NCI-H1436 treated with DMSO at 0.1 percent for 48 hours (cell line): ENCODE data around the gene ALG1.
"Not testable (repeated sequence)": the region's sequence is repeated elsewhere in the genome, so short reads cannot be mapped to it uniquely, and the experiment has no call there.

Experiments used
- DNase-seq: peaks from one replicate; lab custom pipeline; 2025; lab: John Stamatoyannopoulos, UW

Gene ALG1

DNA sequence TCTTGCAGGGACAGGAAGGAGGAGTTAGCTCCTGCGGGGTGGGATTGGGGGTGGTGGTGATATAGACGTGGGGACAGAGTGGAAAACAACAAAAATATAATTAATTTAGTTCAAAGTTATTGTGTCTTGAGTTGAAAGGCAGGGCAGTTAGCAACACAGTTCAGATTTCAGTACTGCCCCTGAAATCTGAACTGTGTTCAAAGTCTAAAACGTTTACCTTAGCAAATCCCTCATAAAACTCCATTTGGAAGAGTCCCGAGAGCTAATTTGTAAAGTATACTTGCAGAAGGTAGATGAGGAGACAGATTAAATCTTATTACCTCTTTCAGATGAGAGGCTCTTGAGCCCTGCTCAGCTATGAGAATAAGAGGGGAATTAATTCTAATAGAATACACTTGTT is 27.5 kb downstream of the ALG1 start:
- DNase-seq = not testable (repeated sequence)

DNA sequence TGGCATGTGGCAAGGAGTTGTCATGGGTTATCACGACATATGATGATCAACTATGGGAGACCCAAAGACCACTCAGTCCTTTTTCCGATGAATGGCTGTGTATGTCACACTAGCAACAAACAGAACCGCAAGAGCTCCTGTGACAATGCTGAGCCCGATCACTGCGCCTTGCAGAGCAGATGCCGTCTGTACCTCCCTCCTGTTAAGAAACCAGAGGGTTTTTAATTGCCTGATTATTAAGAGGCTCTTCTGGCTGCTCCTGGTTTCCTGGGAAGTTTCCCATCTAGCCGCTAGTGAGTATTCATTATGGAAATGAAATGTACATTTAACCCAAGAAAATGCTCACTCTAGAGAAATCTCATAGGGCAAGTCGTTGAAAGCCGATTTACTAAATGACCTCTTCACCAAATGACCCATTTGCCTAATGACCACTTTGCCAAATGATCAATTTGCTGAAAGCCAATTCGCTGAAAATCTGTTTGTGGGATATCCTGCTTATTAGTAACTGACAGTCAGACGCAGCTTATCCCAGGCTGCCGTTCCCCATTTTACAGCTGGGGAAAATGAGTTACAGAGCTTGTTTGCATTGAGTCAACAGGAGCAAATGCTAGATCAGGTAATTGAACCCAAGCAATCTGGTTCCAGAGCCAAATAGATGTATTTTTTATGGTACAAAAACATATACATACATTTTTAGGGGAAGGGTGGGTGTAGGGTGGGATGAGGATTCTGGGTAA is 31.8 kb downstream of the ALG1 start:
- DNase-seq = not testable (repeated sequence)

- not testable (repeated sequence) for DNase-seq
Observed at GRCh38 chr16:5105039-5105438, 33.4 kb downstream of the ALG1 start.

- DNase-seq = no peak
Observed at GRCh38 chr16:5108505-5109158, 37.0 kb downstream of the ALG1 start.

DNA sequence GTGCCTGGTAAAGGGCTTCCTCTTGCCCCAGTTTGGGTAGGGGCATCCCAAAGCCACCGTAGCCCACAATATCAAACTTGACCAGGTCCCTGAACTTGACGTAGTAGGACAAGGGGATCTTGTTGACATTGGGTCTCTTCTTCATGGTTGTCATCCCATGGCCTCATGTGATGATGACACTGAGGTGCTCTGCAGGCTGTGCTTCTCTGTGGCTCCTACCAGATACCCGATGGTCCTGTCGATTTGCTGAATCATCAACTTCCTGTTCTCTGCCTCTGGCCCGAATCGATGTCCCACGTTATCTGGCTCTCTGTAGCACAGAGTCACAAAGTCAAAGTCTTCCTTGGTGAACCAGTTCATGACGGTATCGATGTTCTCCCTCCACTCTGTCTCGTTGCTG is 39.3 kb downstream of the ALG1 start:
- not testable (repeated sequence) for DNase-seq

GRCh38 chr16:5116780-5117295 is 45.2 kb downstream of the ALG1 start:
- not testable (repeated sequence) for DNase-seq

- not testable (repeated sequence) for DNase-seq
Observed at GRCh38 chr16:5117300-5118087, 45.9 kb downstream of the ALG1 start.

- DNase-seq = not testable (repeated sequence)
Observed at GRCh38 chr16:5131467-5132004, 59.9 kb downstream of the ALG1 start.

DNA sequence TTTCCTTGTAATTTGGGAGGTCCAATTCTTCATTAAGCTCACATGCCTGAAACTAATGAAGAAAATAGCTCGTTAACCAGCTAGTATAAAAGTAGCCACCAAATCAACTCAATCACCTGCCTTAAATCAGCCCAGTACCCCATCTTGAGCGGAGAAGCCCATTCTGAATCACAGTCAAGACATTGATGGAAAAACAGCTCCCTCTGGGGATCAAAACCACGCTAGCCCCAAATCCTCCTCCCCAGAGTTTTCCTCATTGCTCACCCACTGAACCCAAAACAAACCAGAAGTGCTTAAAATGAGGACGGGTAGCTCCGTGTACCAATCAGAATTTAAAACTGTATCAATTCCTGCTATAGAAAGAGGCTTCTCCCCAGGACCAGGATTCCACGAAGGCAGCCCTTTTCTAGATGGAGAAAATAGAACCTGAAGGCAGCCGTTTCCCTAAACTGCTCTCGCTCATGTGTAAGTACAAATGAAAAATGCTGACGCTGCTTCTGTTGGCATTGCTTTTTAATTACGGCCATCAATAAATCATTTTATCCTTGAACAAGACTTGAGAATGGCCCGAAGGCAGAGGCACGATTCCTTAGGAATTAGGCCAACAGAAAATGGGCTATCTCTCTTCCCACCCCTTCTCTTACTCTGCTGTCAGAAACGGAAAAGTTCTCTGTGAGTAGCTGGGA is 61.4 kb downstream of the ALG1 start:
- not testable (repeated sequence) for DNase-seq

DNA sequence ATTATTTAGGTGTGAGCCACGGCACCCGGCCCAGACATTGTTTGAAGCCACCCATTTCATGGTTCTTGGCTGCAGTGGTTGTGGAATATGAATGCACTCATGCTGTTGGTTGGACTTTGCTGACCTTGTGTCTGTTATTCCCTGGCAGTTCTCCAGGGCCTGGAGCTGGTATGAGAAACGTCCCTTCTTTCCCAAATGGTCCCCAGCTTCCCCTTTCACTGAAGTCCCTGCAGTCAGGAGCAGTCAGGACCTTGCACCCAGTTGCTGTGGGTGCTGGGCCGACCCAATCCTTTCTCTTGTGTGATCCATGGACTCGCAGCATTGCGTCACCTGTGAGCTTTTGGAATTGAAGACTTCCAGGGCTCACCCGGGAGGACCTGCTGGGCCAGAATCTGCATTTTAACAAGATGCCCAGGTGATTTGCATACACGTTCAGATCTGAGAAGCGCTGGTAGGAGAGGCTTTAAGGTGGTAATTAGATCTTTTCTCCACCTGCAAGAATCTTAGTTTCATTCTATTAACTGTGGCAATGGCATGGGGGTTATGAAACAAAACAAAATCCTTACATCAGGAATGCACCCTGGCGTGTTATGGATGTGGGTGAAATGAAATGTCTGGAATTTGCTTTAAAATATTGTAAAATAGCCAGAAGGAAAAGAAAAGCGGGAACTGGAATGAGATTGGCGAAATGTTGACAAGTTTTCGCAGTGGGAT is 63.3 kb downstream of the ALG1 start:
- DNase-seq = not testable (repeated sequence)
